GM18526 (cell line): ENCODE measurements around the gene ASS1.

Source experiments
- POLR2A ChIP-seq: IDR thresholded peaks from 3 replicates; pipeline ENCODE4 v1.6.1; 2011; ENCODE audit not compliant: insufficient read length; ENCODE audit errors: extremely low read depth

The ASS1 gene

DNA sequence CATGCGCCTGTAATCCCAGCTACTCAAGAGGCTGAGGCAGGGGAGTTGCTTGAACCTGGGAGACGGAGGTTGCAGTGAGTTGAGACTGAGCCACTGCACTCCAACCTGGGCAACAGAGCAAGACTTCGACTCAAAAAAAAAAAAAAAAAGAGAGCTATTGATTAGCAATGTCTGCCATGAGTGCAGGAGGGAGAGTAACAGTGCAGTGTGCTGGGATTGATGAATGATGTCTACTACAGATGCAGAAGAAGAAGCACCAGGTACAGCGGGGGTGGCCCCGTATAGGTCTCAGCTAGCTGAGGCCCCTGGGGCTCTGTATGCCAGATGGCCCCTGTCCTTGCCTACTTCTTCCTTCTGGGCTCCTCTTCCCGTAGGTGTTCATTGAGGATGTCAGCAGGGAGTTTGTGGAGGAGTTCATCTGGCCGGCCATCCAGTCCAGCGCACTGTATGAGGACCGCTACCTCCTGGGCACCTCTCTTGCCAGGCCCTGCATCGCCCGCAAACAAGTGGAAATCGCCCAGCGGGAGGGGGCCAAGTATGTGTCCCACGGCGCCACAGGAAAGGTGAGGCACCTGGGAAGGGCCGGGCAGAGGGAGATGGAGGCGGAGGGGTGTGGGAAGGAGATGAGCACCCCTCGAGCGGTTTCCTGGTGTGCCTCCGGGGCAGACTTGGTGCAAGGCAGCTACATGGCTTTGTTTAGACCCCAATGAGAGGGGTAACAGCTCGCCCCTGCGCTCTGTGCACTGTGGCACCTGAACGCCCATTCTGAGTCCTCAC is 13.5 kb downstream of the ASS1 start:
- no peak for TF ChIP-seq POLR2A

- no peak for TF ChIP-seq POLR2A
Measured at GRCh38 chr9:130458804-130459067, 14.0 kb downstream of the ASS1 start.

DNA sequence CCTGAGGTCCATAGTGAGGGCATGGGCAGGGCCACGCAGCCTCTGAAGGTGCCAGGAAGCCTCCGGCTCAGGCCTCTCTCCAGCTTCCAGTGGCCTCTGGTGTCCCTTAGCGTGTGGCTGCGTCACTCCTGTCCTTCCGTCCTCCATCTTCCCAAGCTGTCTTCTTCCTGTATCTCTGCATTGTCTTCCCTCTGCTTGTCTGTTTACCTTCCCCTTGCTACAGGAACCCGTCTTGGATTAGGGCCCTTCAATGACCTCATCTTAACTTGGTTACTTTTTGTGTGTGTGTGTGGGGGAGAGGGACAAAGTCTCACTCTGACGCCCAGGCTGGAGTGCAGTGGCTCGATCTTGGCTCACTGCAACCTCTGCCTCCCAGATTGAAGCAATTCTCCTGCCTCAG is 14.4 kb downstream of the ASS1 start:
- TF ChIP-seq POLR2A = no peak

GRCh38 chr9:130459941-130460669 is 15.3 kb downstream of the ASS1 start:
- no peak for TF ChIP-seq POLR2A

GRCh38 chr9:130461218-130461630 is 16.5 kb downstream of the ASS1 start:
- TF ChIP-seq POLR2A = no peak

DNA sequence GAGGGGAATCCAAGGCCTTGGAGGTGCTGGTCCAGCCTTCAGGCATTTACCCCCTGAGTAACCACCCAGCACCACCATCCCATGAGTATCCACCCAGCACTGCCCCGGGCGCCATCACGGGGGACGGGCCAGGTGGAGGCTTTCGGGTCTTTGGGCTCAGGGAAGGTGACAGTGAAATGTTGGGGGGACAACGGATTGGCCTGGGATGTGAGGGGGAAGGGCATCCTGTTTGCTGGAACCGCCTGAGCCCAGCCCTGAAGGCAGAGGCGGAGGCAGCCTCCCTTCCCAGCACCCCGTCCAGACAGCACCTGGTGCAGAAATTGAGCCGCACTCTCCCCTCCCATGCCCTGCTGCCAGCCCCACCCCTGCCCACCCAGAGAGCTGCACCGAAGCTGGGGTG is 17.0 kb downstream of the ASS1 start:
- TF ChIP-seq POLR2A = no peak

DNA sequence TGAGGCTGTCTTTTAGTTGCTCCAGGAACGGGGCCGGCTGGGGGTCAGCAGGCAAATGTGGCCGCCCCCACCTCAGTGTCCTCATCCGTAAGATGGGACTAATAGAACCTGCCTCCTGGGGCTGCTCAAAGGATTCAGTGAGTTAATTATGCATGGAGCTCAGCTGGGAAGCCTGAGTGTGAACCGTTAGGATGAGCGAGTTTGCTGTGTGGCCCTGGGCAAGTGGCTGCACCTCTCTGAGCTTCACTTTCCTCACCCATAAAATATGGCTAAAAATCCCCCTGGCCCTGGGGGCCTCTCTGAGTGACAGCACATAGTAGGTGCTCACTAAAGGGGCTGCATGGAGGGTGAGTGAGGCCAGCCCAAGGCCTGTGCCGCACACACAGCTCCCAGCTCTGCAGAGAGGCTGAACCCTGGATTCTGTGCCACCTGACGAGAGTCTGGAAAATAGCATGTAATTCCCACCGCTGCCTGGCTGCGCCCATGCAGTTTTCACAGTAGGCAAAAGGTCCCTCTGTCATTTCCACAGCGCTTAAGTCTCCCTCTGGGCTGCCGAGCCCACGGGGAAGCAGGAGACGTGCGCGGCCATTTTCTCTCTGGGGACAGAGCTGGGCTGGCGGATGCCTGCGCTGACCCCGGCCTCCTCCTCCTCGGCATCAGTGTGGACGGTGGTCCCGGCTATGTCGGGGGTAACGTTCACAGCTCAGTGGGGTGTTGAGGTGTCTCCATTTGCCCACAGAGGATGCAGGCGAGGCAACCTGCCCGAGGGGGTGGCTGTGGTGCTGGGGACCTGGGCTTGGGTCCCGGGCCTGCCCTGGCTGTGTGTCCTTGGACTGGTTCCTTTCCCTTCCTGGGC is 18.2 kb downstream of the ASS1 start:
- no peak for TF ChIP-seq POLR2A

GRCh38 chr9:130463763-130464745 is 19.3 kb downstream of the ASS1 start:
- TF ChIP-seq POLR2A = no peak

GRCh38 chr9:130465383-130466096 is 20.8 kb downstream of the ASS1 start:
- no peak for TF ChIP-seq POLR2A

GRCh38 chr9:130466537-130467217 is 21.9 kb downstream of the ASS1 start:
- TF ChIP-seq POLR2A = no peak

DNA sequence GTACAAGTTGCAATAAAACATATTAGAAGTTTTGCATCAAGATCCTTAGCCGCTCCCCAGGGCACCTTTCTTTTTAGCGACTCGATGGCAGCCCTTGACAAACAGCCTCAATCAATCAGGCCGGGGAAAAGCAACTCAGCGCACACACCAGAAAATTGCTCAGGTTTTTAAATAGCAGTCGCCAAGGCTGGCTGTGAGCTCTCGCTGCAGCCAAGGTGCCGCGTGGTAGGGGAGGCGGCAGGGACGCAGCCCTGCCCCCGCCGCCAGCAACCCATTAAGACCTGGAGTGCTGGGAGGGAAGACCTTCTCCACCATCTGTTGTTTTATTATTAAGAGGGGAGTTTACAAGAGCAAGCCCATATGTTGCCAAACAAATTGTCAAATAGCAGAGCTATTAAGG is 22.6 kb downstream of the ASS1 start:
- no peak for TF ChIP-seq POLR2A

GRCh38 chr9:130468566-130468965 is 23.8 kb downstream of the ASS1 start:
- no peak for TF ChIP-seq POLR2A

- TF ChIP-seq POLR2A = no peak
Measured at GRCh38 chr9:130470269-130470668, 25.5 kb downstream of the ASS1 start.

DNA sequence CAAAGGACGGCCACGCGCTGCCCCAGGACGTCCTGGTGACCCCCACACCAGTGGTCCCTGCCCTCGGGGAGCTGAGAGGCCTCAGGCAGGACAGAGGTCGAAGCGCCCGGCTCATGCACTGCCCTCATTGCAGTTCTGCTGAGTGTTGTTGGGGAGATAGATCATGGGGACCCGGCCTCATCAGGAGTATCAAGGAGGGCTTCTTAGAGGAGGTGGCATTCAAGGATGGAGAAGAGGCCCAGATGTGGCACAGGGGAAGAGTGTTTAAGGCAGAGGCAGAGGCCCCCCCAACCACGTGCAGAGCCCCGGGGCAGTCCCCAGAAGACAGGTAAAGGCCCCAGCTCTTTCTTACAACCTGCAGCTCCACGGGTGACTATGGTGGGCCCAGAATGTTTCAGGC is 26.2 kb downstream of the ASS1 start:
- no peak for TF ChIP-seq POLR2A
